Endothelial cell (in vitro differentiated cells): ENCODE results near the gene MOB3C. TPM values are rescaled to one million over a fixed set of nuclear protein-coding genes. Genes with fewer than 3 reads are reported as not detected.

Experiments used
- DNase-seq: peaks from one replicate; pipeline ENCODE4 v3.0.0; 2021; ENCODE audit warnings: low spot score
- H3K27ac Mint-ChIP-seq: one replicate; pipeline ENCODE4 v1.8.0; 2021; ENCODE audit warnings: mixed read lengths, inconsistent platforms; ENCODE audit not compliant: unreplicated experiment
- H3K27me3 Mint-ChIP-seq: one replicate; pipeline ENCODE4 v1.8.0; 2021; ENCODE audit warnings: mild to moderate bottlenecking, moderate library complexity, mixed read lengths, inconsistent platforms; ENCODE audit not compliant: unreplicated experiment
- H3K36me3 Mint-ChIP-seq: one replicate; pipeline ENCODE4 v1.8.0; 2021; ENCODE audit warnings: mild to moderate bottlenecking, low read depth, mixed read lengths, inconsistent platforms; ENCODE audit not compliant: unreplicated experiment
- H3K4me1 Mint-ChIP-seq: one replicate; pipeline ENCODE4 v1.8.0; 2021; ENCODE audit warnings: mild to moderate bottlenecking, mixed read lengths, inconsistent platforms; ENCODE audit not compliant: unreplicated experiment
- H3K4me3 Mint-ChIP-seq: one replicate; pipeline ENCODE4 v1.8.0; 2021; ENCODE audit warnings: mild to moderate bottlenecking, mixed read lengths, inconsistent platforms; ENCODE audit not compliant: unreplicated experiment
- H3K9me3 Mint-ChIP-seq: one replicate; pipeline ENCODE4 v1.8.0; 2021; ENCODE audit warnings: mixed read lengths, inconsistent platforms; ENCODE audit not compliant: unreplicated experiment
- CTCF ChIP-seq: fragments of 200-600 bp; sonication (generic); IDR thresholded peaks from one replicate; pipeline ENCODE4 v1.5.0; 2021; ENCODE audit warnings: antibody characterized with exemption; ENCODE audit not compliant: unreplicated experiment
- total RNA-seq: library from RNA; stranded (reverse); fragmentation: NEBNext Ultra II Directional; extraction: Animal tissue kit (Norgen Biotek cat#: 25700); gene quantifications from one replicate; pipeline ENCODE4 v1.2.1, GENCODE V29; 2021; ENCODE audit not compliant: unreplicated experiment

Gene MOB3C
- total RNA-seq, 1 donor from 2014 or later, result 80.7 TPM

GRCh38 chr1:46639547-46639946 lies 22.9 kb upstream of the MOB3C start:
- Mint-ChIP-seq H3K27me3 (peaks cover 1% of the 10 kb centered on the region), H3K27ac (peak overlapping the region; percentile 25), H3K9me3 (no peaks in the 10 kb centered on the region), H3K4me3 (no peak overlapping the region), H3K4me1 (no peaks in the 10 kb centered on the region), H3K36me3 (peaks cover 21% of the 10 kb centered on the region)
- no peak for DNase-seq
- TF ChIP-seq CTCF, result no peak

- peak overlapping the region; percentile 15 for H3K4me3 Mint-ChIP-seq
- H3K9me3 Mint-ChIP-seq, result no peaks in the 10 kb centered on the region
- H3K27ac Mint-ChIP-seq, result peak overlapping the region; percentile 6
- H3K27me3 Mint-ChIP-seq, result peaks cover 1% of the 10 kb centered on the region
- no peak for DNase-seq
- H3K4me1 Mint-ChIP-seq, result no peaks in the 10 kb centered on the region
- peaks cover 23% of the 10 kb centered on the region for H3K36me3 Mint-ChIP-seq
- TF ChIP-seq CTCF, result no peak
These were observed 22.3 kb upstream of the MOB3C start for GRCh38 chr1:46638921-46639320.

- Mint-ChIP-seq H3K4me3 (no peak overlapping the region), H3K9me3 (no peaks in the 10 kb centered on the region), H3K4me1 (no peaks in the 10 kb centered on the region), H3K27me3 (peaks cover 1% of the 10 kb centered on the region), H3K36me3 (peaks cover 28% of the 10 kb centered on the region), H3K27ac (no peak overlapping the region)
- no peak for TF ChIP-seq CTCF
- DNase-seq, result no peak
These were observed 21.0 kb upstream of the MOB3C start for GRCh38 chr1:46637444-46638083.

- no peaks in the 10 kb centered on the region for H3K4me1 Mint-ChIP-seq
- peaks cover 1% of the 10 kb centered on the region for H3K27me3 Mint-ChIP-seq
- TF ChIP-seq CTCF, result no peak
- no peaks in the 10 kb centered on the region for H3K9me3 Mint-ChIP-seq
- no peak for DNase-seq
- no peak overlapping the region for H3K27ac Mint-ChIP-seq
- peaks cover 24% of the 10 kb centered on the region for H3K36me3 Mint-ChIP-seq
- H3K4me3 Mint-ChIP-seq, result no peak overlapping the region
These were observed 18.6 kb upstream of the MOB3C start for GRCh38 chr1:46635205-46635604.

- no peak overlapping the region for H3K27ac Mint-ChIP-seq
- H3K36me3 Mint-ChIP-seq, result peaks cover 7% of the 10 kb centered on the region
- no peak for DNase-seq
- no peak overlapping the region for H3K4me3 Mint-ChIP-seq
- H3K9me3 Mint-ChIP-seq, result no peaks in the 10 kb centered on the region
- H3K4me1 Mint-ChIP-seq, result no peaks in the 10 kb centered on the region
- no peak for TF ChIP-seq CTCF
- H3K27me3 Mint-ChIP-seq, result no peaks in the 10 kb centered on the region
These were observed 14.1 kb upstream of the MOB3C start for GRCh38 chr1:46630719-46631118.
